Measurements from ENCODE around the gene TRPV2.

TRPV2 gene

GRCh38 chr17:16459271-16459670 lies 43.9 kb downstream of the TRPV2 start:
- no peak for DNase-seq

- no peak for DNase-seq
Measured at GRCh38 chr17:16459855-16460550, 44.6 kb downstream of the TRPV2 start.

- DNase-seq = no peak
Measured at GRCh38 chr17:16460796-16461605, 45.6 kb downstream of the TRPV2 start.

- DNase-seq = no peak
Measured at GRCh38 chr17:16461606-16461866, 46.2 kb downstream of the TRPV2 start.

- no peak for DNase-seq
Measured at GRCh38 chr17:16462070-16462864, 46.9 kb downstream of the TRPV2 start.

- DNase-seq = peak; percentile 81
Measured at GRCh38 chr17:16463358-16464302, 48.3 kb downstream of the TRPV2 start.

GRCh38 chr17:16464303-16465051 lies 49.1 kb downstream of the TRPV2 start:
- DNase-seq = no peak

- DNase-seq = no peak
Measured at GRCh38 chr17:16465052-16465312, 49.6 kb downstream of the TRPV2 start.

- DNase-seq = no peak
Measured at GRCh38 chr17:16465861-16466338, 50.5 kb downstream of the TRPV2 start.

- DNase-seq = no peak
Measured at GRCh38 chr17:16466407-16466806, 51.0 kb downstream of the TRPV2 start.

- DNase-seq = no peak
Measured at GRCh38 chr17:16467044-16467443, 51.7 kb downstream of the TRPV2 start.

GRCh38 chr17:16467886-16468285 lies 52.5 kb downstream of the TRPV2 start:
- no peak for DNase-seq

GRCh38 chr17:16468428-16468992 lies 53.1 kb downstream of the TRPV2 start:
- no peak for DNase-seq

- DNase-seq = no peak
Measured at GRCh38 chr17:16470265-16470664, 54.9 kb downstream of the TRPV2 start.

- no peak for DNase-seq
Measured at GRCh38 chr17:16471295-16471694, 55.9 kb downstream of the TRPV2 start.

- DNase-seq = no peak
Measured at GRCh38 chr17:16472539-16472938, 57.2 kb downstream of the TRPV2 start.

- no peak for DNase-seq
Measured at GRCh38 chr17:16473044-16474011, 58.0 kb downstream of the TRPV2 start.

GRCh38 chr17:16474012-16474725 lies 58.8 kb downstream of the TRPV2 start:
- DNase-seq = no peak

GRCh38 chr17:16475179-16475704 lies 59.9 kb downstream of the TRPV2 start:
- no peak for DNase-seq

- DNase-seq = no peak
Measured at GRCh38 chr17:16477255-16477654, 61.9 kb downstream of the TRPV2 start.
